NOMO-1 (cell line): ENCODE data around the gene NUDT4.
"Not testable (repeated sequence)": the region's sequence is repeated elsewhere in the genome, so short reads cannot be mapped to it uniquely, and the experiment has no call there.

ENCODE experiments used
- DNase-seq, 2 experiments: peaks; one replicate each; lab custom pipeline; 2025; ENCODE audit not compliant: unreplicated experiment in 2 of 2; lab: John Stamatoyannopoulos, UW

NUDT4 gene

DNA sequence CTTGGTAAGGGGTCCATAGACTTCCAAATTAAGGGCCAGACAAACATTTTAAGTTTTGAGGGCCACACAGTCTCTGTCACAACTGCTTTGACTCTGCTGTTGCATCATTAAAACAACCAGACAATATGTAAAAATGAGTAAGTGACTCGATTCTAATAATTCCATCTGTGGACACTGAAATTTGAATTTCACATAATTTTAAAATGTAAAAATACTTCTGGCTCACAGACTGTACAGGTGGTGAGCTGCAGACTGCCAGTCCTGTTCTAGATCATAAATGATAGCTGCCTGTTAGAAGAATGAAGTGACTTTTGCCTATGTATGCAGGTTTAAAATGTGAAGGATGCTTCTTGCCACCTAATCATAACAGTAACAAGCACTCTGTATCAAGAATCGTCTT lies 15.7 kb downstream of the NUDT4 start:
- DNase-seq, result no peak

DNA sequence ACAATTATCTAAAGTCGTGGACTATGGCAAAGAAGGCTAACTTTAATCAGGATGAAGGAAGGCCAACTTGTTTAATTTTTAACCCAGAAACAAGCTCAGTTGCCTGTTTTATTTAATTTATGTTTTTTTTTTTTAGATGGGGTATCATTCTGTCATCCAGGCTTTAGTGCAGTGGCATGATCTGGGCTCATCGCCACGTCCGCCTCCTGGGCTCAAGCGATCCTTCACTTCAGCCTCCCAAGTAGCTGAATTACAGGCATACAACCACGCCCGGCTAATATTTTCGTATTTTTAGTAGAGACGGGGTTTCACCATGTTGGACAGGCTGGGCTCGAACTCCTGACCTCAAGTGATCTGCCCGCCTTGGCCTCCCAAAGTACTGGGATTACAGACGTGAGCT lies 19.7 kb downstream of the NUDT4 start:
- no peak for DNase-seq

DNA sequence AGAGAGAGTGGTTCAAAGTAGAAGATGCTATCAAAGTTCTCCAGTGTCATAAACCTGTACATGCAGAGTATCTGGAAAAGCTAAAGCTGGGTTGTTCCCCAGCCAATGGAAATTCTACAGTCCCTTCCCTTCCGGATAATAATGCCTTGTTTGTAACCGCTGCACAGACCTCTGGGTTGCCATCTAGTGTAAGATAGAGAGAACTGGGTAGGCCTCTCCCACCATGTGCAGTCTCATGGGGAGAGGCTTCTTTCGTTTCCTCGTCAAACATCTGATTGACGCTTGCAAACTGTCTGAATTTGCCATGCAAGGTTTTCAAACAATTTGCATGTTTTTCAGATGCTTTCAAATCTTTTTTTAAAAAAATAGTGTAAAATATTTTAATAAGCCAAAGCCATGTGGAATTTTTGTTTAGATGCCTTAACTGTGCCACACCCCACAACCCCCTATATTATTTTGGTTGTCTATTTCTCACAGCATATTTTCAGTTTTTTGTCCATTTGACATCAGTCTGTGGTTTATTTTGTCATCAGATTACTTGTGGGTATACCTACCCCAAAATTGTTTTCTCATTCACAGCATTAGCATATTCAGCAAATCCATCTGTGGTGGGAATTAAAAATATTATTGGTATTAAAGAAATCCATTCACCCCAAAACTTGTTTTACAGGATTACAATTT lies 21.6 kb downstream of the NUDT4 start:
- DNase-seq, result not testable (repeated sequence)

DNA sequence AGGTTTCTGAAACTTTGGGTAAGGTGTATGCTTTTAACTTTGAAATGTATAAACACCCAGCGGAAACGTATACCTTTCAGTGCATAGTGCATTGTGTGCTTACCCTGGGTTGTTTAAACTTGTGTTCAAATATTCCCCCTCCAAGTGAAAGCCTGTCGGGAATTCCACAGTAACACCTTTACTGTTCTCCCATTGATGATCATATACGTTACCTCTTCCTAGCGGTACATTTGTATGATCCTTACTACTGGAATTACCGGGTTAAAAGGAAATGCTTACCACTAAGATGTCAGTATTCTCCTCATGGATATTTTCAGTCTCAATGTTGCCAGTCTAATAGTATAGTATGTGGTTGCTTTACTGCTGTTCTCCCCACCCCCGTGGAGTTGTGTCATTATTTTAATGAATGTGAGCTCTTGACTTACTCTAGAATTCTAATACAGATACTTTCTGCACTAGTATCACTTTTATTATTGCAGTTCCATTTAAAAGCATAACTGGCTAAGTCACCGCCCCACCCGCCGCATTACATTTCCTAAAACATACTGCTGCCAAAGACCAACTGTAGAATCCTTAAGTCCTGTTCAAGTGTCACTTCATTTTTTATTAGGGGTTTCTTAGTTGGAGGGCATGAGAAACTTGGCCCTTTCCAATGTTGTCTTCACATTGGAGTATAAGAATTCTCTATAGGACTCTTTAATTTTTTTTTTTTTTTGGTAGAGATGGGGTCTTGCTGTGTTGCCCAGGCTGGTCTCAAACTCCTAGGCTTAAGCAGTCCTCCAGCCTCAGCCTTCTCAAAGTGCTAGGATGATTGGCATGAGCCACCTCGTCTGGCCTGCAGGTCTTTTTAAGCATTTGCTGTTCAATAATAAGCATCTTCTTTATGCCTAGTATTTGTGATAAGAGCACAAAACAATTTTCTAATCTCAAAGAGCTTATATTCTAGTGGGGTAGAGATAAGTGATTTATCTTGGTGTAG lies 24.9 kb downstream of the NUDT4 start:
- DNase-seq, result no peak

DNA sequence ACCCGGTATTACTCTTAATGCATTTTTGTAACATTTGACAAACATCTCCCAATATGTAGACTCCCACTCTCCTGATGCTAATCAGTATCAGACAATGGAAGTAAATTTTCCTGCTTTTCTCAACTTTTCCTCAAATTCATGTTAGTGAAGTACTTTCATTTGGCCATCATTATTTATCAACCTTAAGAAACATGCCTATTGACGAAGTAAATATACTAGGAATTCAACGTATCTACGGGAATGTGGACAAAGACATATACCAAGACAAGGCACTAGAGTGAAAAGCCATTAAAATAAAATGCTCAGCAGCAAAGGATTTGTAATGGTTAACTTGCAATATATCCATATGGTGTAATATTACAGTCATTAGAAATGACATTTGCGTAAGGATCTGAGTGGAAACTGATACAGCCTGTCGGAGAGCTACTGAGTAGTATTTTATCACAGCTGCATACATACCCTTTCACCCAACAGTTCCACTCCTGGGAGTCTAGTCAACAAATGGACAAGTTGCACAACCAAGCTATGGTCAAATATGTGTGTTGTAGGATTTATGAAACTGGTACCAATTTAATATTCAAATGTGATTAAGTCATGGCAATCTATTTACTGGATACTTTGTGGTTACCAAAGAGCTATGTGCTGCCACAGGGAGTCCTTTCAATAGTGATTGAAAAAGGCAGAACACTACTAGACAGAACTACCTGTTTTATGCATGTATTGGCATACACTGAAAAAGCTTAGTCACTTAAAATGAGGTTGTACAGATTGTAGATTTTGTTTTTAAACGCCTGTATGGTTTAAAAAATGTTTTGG lies 26.5 kb downstream of the NUDT4 start:
- no peak for DNase-seq

DNA sequence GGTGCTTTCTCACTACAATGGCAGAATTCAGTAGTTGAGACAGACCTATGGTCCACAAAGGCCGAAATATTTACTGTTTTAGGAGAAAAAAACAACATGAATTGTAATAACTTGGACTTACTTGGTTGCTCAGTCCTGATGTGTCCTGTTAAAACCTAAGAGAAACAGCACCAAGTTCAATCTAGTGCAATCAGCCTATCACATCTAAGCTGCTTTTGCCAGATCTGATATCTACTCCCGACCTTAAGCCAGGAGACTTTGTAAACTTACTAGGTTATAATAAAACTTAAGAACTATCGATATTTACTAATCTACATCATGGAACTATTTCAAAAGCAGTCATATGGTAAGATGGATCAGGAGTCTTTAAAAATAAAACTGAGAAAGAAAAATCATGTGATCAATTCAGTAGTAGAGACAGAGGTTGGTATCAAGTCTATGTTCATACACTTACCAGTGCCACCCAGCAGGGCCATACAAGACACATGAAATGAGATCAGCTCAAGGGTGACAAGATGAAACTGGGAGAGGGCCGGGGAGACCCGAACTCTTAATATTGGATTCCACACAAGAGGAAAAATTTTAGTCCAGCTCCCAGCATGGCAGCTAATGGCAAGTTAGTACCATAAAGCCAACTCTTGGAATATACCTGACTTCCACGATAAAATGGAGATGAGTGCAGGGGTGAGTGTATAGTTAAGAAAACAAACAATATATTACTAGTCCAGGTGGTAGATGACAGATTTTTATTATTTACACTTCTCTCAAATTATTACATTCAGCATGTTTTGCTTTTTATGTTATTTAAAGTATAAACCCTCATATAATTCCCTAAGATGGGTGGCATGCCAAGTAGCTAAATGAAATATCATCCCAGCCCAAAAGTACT lies 27.5 kb downstream of the NUDT4 start:
- no peak for DNase-seq

DNA sequence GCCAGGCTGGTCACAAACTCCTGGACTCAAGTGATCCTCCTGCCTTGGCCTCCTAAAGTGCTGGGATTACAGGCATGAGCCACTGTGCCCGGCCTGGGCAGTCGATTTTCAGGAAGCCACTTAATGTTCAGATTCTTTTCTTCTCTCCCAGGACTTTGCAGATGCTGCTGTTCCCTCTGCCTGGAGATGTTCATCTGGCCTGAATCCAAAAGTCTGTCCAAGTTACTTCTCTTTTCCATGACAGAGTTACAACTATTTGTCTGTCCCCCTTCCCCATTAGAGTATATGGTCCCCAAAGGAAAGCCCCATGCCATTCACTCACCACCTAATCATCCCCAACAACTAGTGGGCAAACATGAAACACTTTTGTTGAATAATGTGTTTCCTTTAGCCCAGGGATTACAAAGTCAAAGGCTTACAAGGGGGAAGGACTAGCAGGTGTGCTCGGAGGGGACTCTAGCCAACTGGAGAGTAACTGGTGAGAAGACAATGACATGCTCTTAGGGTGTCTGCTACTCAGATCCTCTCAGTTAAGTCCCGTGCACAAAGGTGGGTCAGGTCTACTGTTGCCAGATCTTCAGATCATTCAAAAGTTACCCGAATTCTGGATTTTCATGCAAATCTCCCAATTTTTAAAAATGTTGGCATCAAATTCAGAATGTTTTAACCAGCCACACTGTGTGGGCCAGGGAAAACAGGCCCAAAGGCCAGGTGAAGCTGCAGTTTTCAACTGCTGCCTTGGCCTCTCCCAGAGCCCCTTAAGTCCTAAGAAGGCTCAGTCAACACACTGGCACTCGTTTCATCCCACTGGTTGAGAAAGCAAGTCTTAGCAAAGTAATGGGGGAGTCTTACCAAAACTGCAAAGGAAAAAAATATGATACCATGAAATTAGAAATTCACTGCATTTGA lies 29.6 kb downstream of the NUDT4 start:
- no peak for DNase-seq

DNA sequence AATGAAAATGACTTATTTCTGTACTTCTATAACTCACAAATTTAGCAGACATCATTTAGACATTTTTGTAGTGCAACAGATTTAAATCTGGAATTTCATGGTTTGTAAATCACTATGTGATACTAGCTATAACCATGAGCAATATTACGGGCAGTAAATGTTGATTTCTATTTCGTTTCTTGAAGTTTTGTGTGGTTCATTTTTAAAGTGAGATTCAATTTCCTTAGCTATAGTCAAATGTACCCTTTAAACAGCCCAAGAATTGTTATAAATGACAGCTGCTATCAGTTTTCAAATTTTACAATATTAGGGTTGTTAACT lies 30.2 kb downstream of the NUDT4 start:
- DNase-seq, result no peak

DNA sequence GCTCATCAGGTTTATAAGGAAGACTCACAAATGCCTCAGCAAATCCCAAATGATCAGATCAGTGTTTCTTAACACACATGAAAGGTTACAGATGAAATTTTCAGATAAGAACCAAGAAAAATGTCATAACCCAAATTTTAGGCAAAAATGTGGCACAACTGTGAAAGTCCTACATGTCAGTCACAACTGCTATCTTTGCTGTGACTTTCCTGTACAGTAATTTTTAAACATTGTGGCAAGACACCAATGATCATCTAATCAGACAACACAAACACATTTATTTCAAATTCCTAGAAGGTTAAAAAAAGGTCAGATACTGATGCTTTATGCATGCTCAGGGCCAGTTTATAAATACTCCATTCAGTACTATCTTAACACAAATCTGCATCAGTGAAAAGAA lies 31.1 kb downstream of the NUDT4 start:
- no peak for DNase-seq

DNA sequence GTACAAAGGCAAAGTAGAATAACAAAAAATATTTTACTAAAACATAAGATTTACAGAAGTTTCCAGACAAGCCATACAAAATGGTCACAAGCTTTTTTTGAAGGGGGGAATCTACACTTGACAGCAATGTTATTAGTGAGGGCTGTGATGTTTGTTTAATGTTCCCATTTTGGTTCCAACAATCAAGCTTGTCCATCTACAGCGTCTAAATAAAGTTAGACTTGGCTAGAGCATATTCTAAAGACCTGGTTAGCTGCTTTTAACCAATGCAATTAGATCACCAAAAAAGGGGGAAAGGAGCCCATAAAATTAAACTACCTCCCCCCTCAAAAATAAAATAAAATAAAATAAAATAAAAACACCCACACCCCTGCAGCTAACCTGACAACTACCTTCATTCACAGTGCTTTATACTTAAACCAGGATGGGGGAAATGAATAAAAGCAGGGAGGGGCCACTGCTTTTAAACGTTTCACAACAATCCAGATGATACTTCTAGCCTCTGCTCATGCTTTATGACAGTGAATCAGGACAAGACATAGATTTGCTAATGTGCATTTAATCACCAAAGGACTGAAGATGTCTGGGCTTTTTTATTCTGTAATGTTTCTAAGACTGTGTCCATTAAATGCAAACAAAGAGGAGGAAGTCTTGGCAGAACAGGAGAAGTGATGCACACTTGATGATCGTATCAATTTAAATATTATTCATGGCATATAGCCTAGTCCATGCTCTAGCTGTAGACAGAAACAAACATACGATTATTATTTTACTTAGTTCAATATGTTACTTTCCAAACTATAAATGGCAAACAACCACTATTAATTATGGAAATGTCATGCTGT lies 31.8 kb downstream of the NUDT4 start:
- not testable (repeated sequence) for DNase-seq

DNA sequence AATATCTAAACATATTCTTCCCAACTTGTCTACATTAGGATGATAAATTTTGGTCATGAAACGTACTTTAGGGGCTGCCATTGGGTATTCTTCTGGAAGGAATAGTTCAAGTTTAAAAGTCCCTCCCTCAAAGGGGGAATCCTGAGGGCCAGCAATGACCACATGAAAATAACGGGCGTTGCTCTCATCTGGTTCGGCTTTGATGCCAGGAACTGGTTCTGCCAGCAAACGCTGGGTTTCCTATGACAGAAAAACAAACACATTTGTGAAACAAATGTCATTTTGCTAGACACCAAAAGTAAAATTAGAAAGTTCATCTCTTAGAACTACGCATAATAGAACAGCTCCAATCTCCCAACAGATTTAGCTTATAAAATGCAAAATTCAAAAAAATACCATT lies 33.3 kb downstream of the NUDT4 start:
- not testable (repeated sequence) for DNase-seq

DNA sequence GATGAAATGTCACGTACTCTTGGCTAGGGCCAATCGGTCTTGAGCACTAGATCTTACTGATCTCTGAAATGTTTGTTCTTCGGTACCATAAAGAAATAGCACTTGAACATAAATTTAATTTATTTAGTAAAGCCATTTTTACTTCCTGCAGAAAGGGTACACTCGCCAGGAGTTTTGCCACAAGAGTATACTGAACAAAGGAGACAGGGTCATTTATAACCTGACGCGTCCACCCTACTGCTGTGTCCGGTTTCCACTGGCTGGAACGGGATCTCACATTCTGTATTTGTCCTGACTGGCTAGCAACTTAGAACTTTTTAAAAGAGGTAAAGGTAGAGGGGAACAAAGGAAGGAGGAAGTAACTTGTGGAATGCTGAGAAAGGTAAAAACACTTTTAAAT lies 34.7 kb downstream of the NUDT4 start:
- DNase-seq, result not testable (repeated sequence)

DNA sequence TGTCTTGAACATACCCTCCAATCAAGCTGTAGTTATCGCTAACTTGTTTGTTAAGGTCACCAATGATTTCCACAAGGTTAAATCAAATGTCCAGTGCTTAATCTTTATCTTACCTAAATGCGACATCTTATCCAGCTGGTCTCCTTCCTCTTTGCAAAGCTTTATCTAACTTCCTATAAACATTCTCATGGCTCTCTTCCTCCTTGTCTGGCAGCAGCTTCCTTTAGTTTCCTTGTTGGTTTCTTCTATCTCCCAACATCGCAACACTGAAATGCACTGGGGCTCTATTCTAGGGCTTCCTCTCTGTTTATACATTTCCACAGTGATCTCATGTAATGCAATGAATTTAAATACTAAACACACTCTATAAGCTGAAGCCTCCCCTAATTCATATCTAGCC lies 35.3 kb downstream of the NUDT4 start:
- DNase-seq, result no peak

DNA sequence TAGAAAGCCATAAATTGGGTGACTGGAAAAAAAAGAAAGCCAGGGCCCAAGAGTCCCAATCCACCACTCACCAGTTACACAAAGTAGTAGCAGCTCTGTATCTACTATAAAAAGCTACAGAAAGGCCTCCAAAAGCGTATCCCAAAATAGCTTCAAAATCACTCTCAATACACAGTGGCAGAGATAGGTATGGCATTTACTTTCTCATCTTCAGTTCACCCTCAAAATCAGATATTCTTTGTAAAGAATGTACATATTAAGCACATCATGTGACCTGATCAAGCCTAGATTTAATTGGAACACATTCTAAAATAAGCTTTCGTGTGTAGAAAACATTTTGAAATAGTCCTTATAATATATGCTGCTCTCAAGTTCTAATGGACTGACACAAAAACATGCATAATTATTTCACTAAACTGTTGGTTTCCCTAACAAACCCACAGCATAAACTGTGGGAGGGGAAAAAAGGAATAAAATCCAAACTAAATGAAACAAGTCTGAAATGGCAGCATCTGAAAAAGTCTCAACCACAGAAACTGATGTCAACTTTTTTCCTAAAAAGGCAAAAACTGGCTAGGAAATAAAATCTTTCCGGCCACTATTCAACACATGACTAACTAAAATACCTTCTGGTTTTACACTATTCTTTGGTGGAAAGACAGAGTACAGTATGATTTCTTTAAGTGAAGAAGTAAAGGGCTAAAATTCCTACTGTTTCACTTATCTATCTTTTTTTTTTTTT lies 38.2 kb downstream of the NUDT4 start:
- no peak for DNase-seq

DNA sequence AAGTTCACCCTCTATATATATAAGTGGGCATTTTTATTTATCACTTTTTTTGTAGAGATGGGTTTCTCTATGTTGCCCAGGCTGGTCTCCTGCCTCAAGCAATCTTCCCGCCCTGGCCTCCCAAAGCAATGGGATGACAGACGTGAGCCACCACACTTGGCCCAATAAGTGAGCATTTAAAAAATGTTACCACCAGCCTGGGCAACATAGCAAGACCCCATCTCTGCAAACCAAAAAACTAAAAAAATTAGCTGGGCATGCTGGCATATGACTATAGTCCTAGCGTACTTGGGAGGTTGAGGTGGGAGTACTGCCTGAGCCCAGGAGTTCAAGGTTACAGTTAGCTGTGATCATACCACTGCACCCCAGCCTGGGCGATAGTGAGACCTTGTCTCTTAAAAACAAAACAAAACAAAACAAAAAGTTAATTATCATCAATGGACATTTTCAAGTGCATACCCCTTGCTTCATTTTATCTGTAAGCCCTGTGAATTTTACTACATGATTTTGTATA lies 40.3 kb downstream of the NUDT4 start:
- DNase-seq, result no peak

DNA sequence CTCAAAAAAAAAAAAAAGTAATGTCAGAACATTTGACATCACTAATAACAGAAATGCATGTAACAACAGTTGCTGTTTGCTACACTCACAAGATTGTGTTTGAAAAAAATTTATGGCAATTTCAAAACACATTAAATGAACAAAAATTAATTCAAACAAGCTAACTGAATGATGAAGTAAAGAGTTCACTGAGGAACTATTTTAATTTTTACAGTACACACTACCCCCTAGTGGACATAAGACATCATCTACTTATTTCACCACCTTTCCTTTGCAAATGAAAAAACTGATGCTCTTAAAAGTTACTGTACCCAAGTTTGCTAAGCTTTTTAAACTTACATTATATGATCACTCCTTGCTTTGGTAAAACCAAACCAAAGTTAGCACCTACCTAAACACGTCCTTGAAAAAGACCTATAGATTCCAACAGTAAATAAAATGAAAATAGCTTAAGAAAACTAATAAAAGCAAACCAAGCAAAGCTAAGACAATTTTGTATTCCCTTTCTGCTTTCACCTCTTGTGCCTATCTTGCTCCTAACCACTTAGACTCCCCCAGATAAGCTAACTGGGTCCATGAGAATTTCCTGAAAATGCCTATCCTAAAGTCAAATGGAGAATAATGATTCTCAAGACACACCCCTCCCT lies 41.8 kb downstream of the NUDT4 start:
- DNase-seq, result peak in 1 of 2 experiments; percentile 77

DNA sequence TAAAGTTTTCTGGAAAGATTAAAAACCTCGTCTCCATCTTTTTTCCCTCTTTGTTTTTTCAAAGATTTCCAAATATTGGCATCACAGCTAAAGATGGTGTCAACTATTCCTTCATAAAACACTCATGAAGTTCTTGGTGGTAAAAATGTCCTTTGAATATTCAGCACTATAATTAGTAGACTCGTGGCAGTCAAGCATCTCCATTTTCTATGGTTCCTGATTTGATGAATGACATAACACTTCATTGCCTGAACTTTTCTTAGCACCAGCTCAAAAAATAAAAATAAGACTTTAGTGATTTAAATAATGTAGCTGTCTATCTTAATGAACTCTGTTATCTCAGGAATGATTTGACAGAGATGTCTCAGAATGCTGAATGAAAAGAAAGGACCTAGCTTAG lies 44.3 kb downstream of the NUDT4 start:
- DNase-seq, result no peak
